ENCODE results near the gene LUZP2.

DNA sequence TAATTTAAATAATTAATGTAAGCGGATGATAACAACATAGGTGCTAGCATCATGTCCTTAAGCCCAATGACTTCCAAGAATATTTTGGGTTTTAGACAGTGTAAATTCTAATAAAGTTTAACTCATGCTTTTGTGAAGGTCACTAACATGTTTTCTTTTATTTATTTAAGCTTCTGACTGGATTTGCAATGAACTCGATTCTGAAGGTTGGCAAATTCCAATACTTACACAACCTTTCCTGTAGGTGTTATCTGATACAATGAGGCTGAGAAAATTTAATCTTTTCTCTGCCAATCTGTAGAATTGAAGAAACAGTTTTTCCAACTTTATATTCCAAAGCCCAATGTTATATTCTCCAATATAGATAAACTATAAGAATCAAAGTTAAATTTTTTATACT is 311.3 kb downstream of the LUZP2 start:
- TF ChIP-seq, protein P1, sequence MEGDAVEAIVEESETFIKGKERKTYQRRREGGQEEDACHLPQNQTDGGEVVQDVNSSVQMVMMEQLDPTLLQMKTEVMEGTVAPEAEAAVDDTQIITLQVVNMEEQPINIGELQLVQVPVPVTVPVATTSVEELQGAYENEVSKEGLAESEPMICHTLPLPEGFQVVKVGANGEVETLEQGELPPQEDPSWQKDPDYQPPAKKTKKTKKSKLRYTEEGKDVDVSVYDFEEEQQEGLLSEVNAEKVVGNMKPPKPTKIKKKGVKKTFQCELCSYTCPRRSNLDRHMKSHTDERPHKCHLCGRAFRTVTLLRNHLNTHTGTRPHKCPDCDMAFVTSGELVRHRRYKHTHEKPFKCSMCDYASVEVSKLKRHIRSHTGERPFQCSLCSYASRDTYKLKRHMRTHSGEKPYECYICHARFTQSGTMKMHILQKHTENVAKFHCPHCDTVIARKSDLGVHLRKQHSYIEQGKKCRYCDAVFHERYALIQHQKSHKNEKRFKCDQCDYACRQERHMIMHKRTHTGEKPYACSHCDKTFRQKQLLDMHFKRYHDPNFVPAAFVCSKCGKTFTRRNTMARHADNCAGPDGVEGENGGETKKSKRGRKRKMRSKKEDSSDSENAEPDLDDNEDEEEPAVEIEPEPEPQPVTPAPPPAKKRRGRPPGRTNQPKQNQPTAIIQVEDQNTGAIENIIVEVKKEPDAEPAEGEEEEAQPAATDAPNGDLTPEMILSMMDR (IDR thresholded peaks at IDR 0.05), result no peak
- no peak for TF ChIP-seq POLR2A (IDR thresholded peaks at IDR 0.05)
- TF ChIP-seq POLR2AphosphoS5 (IDR thresholded peaks at IDR 0.05), result no peak
